Measurements from ENCODE around the gene RECK. TPM values are rescaled to one million over a fixed set of nuclear protein-coding genes. Genes with fewer than 3 reads are reported as not detected.

The RECK gene
- total and polyA plus RNA-seq, 2 donors (not counting 1 experiment from before 2014, with no cell fraction given): 98.4 to 212 TPM

DNA sequence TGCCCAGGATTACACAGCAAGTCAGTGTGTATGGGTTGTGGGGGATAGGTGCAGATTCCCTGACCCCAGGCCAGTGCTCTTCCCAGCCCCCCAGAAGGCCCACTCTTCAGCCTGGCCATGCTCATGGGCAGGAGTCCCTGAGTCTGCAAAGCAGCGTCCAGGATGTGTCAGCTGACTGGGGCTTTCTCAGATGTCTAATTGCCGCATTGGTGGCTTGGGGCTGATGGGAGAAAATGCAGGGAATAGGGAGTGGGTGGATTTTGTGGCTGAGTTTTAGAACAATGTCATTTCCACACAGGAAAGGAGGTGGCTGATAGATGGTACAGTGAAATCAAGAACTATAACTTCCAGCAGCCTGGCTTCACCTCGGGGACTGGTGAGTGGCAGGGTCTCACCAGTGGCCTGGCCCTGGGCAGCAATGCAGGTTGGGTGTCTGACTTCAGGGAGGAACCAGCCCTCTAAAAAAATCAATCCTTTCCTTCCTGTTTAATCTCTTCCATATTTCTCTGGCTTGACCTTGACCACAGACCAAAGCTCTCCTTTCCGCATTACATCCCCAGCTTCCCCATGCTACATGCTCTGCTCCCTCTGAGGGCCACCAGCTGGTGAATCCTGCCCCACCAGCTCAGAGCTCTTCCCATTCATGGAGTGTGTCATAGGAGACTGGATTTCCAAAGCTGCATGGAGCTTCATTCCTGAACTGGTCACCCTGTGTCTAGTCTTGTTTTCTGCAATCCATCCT, 114.0 kb downstream of the RECK start:
- no peak overlapping the region for H3K9ac ChIP-seq (ENCODE audit: insufficient read depth, low read length)
- H3K4me2 ChIP-seq (ENCODE audit: extremely low read depth, insufficient read depth, low read length): no peak overlapping the region
- peaks cover 20% of the 10 kb centered on the region for H3K4me1 ChIP-seq (ENCODE audit: control insufficient read depth, extremely low read depth, insufficient read depth, low read length)
- H3K9me3 ChIP-seq (ENCODE audit: control insufficient read depth, insufficient read depth, low read depth, low read length): no peaks in the 10 kb centered on the region
- H3K36me3 ChIP-seq (ENCODE audit: control insufficient read depth, insufficient read depth, low read length): peaks cover 3% of the 10 kb centered on the region
- H2AFZ ChIP-seq (ENCODE audit: low read length): no peak overlapping the region
- H3K27me3 ChIP-seq (ENCODE audit: control insufficient read depth, insufficient read depth, low read length): no peaks in the 10 kb centered on the region
- TF ChIP-seq EZH2 (IDR thresholded peaks at IDR 0.05; ENCODE audit: low read length, missing control alignments): no peak
- TF ChIP-seq, protein P1, sequence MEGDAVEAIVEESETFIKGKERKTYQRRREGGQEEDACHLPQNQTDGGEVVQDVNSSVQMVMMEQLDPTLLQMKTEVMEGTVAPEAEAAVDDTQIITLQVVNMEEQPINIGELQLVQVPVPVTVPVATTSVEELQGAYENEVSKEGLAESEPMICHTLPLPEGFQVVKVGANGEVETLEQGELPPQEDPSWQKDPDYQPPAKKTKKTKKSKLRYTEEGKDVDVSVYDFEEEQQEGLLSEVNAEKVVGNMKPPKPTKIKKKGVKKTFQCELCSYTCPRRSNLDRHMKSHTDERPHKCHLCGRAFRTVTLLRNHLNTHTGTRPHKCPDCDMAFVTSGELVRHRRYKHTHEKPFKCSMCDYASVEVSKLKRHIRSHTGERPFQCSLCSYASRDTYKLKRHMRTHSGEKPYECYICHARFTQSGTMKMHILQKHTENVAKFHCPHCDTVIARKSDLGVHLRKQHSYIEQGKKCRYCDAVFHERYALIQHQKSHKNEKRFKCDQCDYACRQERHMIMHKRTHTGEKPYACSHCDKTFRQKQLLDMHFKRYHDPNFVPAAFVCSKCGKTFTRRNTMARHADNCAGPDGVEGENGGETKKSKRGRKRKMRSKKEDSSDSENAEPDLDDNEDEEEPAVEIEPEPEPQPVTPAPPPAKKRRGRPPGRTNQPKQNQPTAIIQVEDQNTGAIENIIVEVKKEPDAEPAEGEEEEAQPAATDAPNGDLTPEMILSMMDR (conservative IDR thresholded peaks at IDR 0.05 in 1 of 2, IDR thresholded peaks at IDR 0.05 in 1 of 2; ENCODE audit: low read depth in 1 of 2, low read length in 2 of 2): no peak
- H3K27ac ChIP-seq (ENCODE audit: insufficient read depth, low read length): no peak overlapping the region
- DNase-seq (ENCODE audit: low read depth in 2 of 2): peak in 1 of 2 donors; percentile 63
- H3K79me2 ChIP-seq (ENCODE audit: control insufficient read depth, insufficient read depth, low read length): no peaks in the 10 kb centered on the region
- no peaks in the 10 kb centered on the region for H4K20me1 ChIP-seq (ENCODE audit: control insufficient read depth, extremely low read depth, insufficient read depth, low read length)
- H3K4me3 ChIP-seq (replicated peaks in 1 of 4; ENCODE audit: control extremely low read depth in 1 of 4, insufficient read depth in 1 of 4, low read depth in 3 of 4, low read length in 4 of 4): no peak overlapping the region

DNA sequence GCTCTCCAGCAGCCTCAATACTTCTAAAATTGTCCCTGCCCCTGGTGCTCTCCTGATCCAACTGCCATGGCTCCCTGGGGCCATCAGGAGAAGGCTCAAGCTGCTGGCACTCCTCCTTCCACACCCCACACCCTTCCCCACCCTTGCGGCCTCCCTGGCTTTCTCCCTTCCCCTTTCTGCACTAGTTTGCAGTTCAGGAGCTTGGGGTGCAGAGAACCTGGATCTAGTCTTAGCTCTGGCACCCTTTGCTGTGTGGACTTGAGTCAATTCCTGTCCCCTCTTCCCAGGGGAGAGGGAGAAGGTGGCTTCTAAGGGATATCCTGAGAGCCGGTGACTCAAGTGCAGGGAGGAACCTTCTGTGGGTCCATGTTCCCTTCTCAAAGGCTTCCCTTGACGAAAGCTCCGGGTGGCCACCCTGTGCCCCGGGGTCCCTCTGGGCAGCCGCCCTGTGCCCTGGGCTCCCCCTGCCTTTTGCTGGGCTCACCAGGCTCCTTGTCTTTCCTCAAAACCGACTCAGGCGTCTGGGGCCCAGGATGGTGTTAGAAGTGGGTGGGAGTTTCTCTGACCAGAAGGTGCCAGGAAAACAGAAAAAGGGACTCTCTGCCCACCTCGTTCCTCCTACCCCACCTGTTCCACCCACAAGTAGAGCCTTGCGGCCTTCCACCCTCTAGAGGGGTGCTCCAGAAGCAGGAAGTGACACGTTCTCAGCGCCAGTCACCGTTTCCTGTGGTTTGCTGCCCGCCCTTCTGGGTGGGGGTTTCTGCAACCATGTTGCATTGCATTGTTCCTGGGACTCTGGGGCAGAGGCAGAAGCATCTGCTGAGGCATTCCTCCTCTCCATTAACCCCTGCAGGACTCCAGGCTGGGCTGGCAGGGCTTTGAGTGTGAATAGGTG, 114.8 kb downstream of the RECK start:
- H3K4me1 ChIP-seq (ENCODE audit: control insufficient read depth, extremely low read depth, insufficient read depth, low read length): peaks cover 20% of the 10 kb centered on the region
- no peak overlapping the region for H3K27ac ChIP-seq (ENCODE audit: insufficient read depth, low read length)
- H3K36me3 ChIP-seq (ENCODE audit: control insufficient read depth, insufficient read depth, low read length): peaks cover 3% of the 10 kb centered on the region
- no peaks in the 10 kb centered on the region for H3K9me3 ChIP-seq (ENCODE audit: control insufficient read depth, insufficient read depth, low read depth, low read length)
- peak; percentile 49 to 85 for DNase-seq (ENCODE audit: low read depth in 2 of 2)
- H3K4me3 ChIP-seq (replicated peaks in 1 of 4; ENCODE audit: control extremely low read depth in 1 of 4, insufficient read depth in 1 of 4, low read depth in 3 of 4, low read length in 4 of 4): no peak overlapping the region
- no peaks in the 10 kb centered on the region for H3K79me2 ChIP-seq (ENCODE audit: control insufficient read depth, insufficient read depth, low read length)
- no peaks in the 10 kb centered on the region for H3K27me3 ChIP-seq (ENCODE audit: control insufficient read depth, insufficient read depth, low read length)
- TF ChIP-seq, protein P1 (conservative IDR thresholded peaks at IDR 0.05 in 1 of 2, IDR thresholded peaks at IDR 0.05 in 1 of 2; ENCODE audit: low read depth in 1 of 2, low read length in 2 of 2): no peak
- TF ChIP-seq EZH2 (IDR thresholded peaks at IDR 0.05; ENCODE audit: low read length, missing control alignments): no peak
- no peak overlapping the region for H2AFZ ChIP-seq (ENCODE audit: low read length)
- H4K20me1 ChIP-seq (ENCODE audit: control insufficient read depth, extremely low read depth, insufficient read depth, low read length): no peaks in the 10 kb centered on the region
- no peak overlapping the region for H3K9ac ChIP-seq (ENCODE audit: insufficient read depth, low read length)
- no peak overlapping the region for H3K4me2 ChIP-seq (ENCODE audit: extremely low read depth, insufficient read depth, low read length)

DNA sequence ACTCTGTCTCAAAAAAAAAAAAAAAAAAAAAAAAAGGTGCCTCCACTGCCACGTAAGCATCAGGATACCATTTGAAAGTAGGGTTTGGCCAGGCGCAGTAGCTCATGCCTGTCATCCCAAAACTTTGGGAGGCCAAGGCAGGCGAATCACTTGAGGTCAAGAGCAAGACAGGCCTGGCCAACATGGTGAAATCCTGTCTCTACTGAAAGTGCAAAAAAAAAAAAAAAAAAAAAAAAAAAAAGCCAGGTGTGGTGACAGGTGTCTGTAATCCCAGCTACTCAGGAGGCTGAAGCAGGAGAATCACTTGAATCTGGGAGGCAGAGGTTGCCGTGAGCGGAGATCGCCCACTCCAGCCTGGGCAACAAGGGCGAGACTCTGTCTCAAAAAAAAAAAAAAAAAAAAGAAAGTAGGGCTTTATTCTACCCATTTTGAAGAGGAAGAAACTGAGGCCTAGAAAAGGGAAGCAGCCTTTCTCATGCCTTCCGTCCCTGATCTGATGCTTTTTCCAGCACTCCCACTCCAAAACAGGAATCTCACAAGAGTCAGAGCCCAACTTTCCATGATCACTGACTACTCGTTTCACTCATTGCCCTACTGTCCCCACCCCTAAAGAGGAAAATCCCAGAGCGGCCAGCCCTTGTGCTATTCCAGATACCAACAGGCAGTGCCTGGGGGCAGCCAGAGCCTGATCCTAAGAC, 116.2 kb downstream of the RECK start:
- H3K4me1 ChIP-seq (ENCODE audit: control insufficient read depth, extremely low read depth, insufficient read depth, low read length): peaks cover 20% of the 10 kb centered on the region

More for the DNA sequence above, 116.2 kb downstream of the RECK start:
- DNase-seq (ENCODE audit: low read depth in 2 of 2): no peak
- Histone ChIP-seq H3K27me3 (ENCODE audit: control insufficient read depth, insufficient read depth, low read length) (no peaks in the 10 kb centered on the region), H3K9me3 (ENCODE audit: control insufficient read depth, insufficient read depth, low read depth, low read length) (no peaks in the 10 kb centered on the region), H4K20me1 (ENCODE audit: control insufficient read depth, extremely low read depth, insufficient read depth, low read length) (no peaks in the 10 kb centered on the region), H3K4me3 (replicated peaks in 1 of 4; ENCODE audit: control extremely low read depth in 1 of 4, insufficient read depth in 1 of 4, low read depth in 3 of 4, low read length in 4 of 4) (no peak overlapping the region), H2AFZ (ENCODE audit: low read length) (no peak overlapping the region), H3K79me2 (ENCODE audit: control insufficient read depth, insufficient read depth, low read length) (no peaks in the 10 kb centered on the region), H3K36me3 (ENCODE audit: control insufficient read depth, insufficient read depth, low read length) (peaks cover 3% of the 10 kb centered on the region), H3K9ac (ENCODE audit: insufficient read depth, low read length) (no peak overlapping the region), H3K27ac (ENCODE audit: insufficient read depth, low read length) (no peak overlapping the region), H3K4me2 (ENCODE audit: extremely low read depth, insufficient read depth, low read length) (no peak overlapping the region)
- no peak for TF ChIP-seq EZH2 (IDR thresholded peaks at IDR 0.05; ENCODE audit: low read length, missing control alignments)
- TF ChIP-seq, protein P1 (conservative IDR thresholded peaks at IDR 0.05 in 1 of 2, IDR thresholded peaks at IDR 0.05 in 1 of 2; ENCODE audit: low read depth in 1 of 2, low read length in 2 of 2): no peak
